Fibroblast of peridontal ligament (primary cell): ENCODE data around the gene ZC3H18.
A peak's percentile ranks its signal among the peaks of the same experiment; 100 is the strongest.

Experiments
- DNase-seq: peaks from one replicate; pipeline ENCODE4 v3.0.0-alpha.2; 2010; ENCODE audit errors: extremely low read depth

Gene ZC3H18

GRCh38 chr16:88581033-88581432 lies 10.8 kb downstream of the ZC3H18 start:
- no peak for DNase-seq

- no peak for DNase-seq
Measured at GRCh38 chr16:88582912-88583575, 12.8 kb downstream of the ZC3H18 start.

- no peak for DNase-seq
Measured at GRCh38 chr16:88584676-88585075, 14.5 kb downstream of the ZC3H18 start.

DNA sequence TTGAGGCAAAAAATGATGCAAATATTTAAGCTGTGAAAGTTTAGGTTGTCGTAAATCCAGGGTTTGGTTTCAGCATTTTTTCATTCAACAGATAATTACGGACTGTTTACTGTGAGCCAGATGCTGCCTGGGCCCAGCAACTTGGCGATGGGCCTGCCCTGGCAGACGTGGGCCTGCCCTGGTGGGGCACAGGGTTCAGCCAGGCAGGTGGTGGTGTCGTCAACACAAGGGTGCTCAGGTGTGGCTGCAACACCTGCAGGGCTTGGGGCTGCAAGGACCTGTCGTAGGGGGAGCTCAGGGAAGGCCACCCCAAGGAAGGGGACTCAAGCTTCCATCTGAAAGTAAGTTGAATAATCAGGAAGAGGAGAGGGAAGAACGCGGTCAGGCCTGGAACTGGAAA lies 15.1 kb downstream of the ZC3H18 start:
- no peak for DNase-seq

DNA sequence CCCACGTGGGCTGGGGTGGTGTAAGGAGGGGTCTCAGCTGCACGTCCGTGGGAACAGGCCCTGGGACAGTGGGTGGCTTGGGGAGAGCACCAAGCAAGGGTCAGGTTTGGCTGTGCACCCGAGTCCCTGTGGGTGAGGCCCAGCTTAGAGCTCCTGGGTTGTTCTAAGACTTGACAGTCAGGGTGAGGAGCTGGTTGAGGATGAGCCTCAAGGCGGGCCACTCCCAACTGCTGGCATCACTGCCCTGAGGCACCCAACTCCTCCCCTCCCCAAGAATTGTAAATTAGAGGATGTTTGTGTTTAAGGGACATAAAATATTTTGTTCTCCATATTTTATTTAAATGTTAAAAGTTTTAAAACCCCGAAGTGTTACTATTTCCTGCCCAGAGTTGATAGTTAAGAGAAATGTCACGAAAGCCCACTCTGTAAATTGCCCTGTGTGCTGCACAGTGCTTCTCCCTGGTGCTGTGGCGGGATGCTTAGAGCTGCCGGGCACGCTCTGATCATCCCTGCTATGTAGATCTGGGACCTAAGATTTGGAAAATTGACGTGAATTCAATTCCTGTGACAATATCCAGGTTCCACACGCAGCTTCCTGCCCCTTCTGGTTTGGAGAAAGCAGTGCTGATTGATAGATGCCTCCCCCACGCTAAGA lies 15.9 kb downstream of the ZC3H18 start:
- DNase-seq = no peak

DNA sequence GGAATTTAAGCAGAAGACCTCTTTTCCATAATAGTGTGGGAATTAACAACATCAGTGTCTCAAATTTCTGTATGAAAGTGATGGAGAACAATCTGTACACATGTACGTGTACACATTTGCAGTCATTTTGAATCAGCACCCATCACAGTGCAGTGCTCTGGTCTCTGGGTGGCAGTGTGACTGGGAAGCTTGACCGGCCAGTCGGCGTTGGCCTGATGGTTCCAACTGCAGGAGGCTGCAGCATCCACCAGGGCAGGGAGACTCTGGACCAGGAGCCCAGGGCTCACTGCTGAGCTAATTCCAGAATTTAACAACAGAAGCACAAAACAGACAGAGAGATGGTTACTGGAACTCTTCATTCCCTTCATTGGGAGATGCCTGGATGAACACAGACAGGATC lies 17.9 kb downstream of the ZC3H18 start:
- DNase-seq = no peak

- no peak for DNase-seq
Measured at GRCh38 chr16:88588754-88589153, 18.6 kb downstream of the ZC3H18 start.

GRCh38 chr16:88589441-88589840 lies 19.2 kb downstream of the ZC3H18 start:
- DNase-seq = no peak

- DNase-seq = no peak
Measured at GRCh38 chr16:88591577-88592021, 21.4 kb downstream of the ZC3H18 start.

DNA sequence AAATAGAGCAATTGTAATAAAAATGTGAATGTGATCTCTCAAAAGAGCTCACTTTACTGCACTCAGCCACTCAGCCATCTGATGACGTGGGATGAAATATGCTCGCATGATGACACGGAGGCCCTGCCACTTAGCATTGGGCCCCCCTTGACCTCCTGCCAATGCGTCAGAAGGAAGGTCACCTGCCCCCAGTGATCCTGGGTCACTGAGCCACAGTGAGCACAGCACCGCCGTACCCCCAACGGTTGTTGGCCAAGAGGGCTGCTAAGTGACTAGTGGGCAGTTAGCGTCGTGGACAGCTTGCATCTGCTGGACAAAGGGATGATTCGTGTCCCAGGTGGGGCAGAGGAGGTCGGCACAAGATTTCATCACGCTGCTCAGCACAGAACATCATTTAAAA lies 22.9 kb downstream of the ZC3H18 start:
- DNase-seq = no peak

GRCh38 chr16:88593489-88593888 lies 23.3 kb downstream of the ZC3H18 start:
- DNase-seq = no peak

DNA sequence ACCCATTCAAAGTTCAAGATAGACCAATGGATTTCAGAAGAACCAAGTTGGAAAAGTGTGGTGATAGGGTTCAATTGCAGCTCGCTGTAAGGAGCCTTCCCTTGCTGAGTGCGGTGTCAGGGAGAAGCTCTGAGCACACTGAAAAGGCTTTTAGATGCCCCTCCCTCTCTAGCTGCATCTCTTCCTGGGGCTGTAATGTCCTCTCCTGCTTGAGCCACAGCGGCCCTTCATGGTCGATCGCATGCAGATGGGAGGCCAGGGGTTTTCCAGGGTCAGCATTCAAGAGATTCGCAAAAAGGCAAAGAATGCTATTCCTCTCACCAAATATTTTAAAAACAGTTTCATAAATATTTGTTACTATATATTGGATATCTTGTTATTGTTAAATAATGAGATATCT lies 23.7 kb downstream of the ZC3H18 start:
- DNase-seq = no peak

- no peak for DNase-seq
Measured at GRCh38 chr16:88595101-88595500, 24.9 kb downstream of the ZC3H18 start.

- no peak for DNase-seq
Measured at GRCh38 chr16:88595921-88596320, 25.7 kb downstream of the ZC3H18 start.

DNA sequence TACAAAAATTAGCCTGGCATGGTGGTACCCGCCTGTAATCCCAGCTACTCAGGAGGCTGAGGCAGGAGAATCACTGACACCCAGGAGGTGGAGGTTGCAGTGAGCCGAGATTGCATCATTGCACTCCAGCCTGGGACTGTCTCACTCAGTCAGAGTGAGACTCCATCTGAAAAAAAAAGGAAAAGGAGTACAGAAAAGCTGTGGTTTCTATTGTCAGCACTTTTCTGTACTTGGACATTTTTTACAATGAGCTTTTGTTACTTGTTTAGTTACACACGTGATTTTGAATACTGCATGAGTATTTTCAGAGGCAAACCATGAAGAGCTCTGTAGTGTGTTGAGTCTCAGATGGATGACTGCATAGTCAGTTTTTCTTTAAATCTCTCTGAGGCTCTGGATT lies 26.3 kb downstream of the ZC3H18 start:
- DNase-seq = peak; percentile 23

DNA sequence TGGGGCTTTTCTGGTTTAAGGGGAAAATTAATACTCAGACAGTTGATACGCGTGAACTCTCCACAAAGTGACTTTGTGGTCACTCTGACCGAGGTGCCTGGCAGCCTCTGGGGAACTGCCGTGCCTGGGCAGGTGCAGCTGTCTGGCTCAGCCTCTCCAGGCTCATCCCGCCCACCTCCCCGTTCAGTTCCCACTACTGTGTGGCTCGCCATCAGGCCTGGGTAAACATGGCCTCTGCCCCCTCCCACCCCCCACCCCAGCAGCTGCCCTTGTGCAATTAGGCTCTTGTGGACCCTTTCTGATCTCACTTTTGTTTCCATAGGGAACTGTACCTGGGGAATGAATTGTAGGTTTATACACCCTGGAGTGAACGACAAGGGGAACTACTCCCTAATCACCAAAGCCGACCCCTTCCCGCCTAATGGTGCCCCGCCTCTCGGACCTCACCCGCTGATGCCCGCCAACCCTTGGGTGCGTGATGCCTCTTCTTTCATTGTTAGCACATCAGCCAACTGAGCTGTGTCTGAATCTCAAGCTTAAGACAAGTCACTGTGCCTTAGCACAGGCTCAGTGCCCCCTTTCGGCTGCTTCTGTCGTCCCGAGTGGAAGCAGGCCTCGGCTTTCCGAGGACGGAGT lies 27.8 kb downstream of the ZC3H18 start:
- DNase-seq = no peak

GRCh38 chr16:88599092-88599733 lies 29.0 kb downstream of the ZC3H18 start:
- DNase-seq = no peak

GRCh38 chr16:88599825-88600538 lies 29.8 kb downstream of the ZC3H18 start:
- DNase-seq = no peak

DNA sequence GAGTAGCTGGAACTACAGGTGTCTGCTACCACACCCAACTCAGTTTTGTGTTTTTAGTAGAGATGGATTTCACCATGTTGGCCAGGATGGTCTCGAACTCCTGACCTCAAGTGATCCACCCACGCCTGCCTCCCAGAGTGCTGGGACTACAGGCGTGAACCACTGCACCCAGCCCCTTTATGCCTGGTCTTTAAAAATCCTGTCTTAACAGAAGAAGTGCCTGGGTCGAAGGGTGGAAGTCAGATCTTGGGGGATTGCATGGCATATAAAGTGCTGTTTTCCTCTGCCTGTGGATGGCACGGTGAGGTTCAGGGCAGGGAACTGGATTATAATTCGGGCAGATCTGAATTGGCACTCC lies 30.3 kb downstream of the ZC3H18 start:
- DNase-seq = no peak

GRCh38 chr16:88601313-88602036 lies 31.3 kb downstream of the ZC3H18 start:
- DNase-seq = no peak

DNA sequence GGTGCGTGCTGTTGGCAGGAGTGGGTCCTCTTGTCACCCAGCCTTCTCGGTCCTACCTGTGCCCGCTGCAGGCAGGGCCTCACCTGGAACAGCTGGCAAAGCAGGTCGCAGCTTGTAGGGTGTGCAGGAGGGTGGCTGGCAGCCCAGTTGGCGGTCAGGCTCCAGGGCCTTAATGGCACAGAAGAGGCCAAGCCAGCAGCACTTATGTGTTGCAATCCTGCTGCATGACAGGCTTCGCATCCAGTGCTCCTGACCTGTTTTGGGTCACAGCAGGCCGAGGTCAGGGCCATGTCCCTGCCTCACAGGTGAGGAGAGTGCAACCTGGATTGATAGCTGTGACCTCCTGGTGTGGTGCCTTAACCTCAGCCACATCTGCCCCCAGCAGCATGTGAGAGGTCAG lies 31.9 kb downstream of the ZC3H18 start:
- no peak for DNase-seq
